LNCAP (cell line): ENCODE results near the gene MYL10.

Source experiments
- TF ChIP-seq, protein P1 (sequence below): fragments of 450-650 bp; IDR thresholded peaks from 2 replicates; pipeline ENCODE4 v1.5.1; 2017; ENCODE audit warnings: mild to moderate bottlenecking

Gene MYL10

DNA sequence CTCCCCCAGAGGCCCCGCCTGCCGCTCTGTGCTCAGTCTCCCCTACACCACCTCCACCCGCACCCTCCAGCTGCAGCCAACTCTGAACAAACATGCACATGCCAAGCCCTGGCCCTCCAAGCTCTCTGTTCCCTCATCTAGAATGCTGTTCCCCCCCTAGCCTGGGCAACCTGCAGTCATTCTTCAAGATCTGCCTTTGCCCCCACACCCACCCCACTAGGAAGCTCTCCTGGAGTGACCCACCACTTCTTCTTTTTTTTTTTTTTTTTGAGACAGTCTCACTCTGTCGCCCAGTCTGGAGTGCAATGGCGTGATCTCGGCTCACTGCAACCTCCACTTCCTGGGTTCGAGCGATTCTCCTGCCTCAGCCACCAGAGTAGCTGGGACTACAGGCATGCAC, 13.7 kb downstream of the MYL10 start:
- TF ChIP-seq, protein P1, sequence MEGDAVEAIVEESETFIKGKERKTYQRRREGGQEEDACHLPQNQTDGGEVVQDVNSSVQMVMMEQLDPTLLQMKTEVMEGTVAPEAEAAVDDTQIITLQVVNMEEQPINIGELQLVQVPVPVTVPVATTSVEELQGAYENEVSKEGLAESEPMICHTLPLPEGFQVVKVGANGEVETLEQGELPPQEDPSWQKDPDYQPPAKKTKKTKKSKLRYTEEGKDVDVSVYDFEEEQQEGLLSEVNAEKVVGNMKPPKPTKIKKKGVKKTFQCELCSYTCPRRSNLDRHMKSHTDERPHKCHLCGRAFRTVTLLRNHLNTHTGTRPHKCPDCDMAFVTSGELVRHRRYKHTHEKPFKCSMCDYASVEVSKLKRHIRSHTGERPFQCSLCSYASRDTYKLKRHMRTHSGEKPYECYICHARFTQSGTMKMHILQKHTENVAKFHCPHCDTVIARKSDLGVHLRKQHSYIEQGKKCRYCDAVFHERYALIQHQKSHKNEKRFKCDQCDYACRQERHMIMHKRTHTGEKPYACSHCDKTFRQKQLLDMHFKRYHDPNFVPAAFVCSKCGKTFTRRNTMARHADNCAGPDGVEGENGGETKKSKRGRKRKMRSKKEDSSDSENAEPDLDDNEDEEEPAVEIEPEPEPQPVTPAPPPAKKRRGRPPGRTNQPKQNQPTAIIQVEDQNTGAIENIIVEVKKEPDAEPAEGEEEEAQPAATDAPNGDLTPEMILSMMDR, result no peak

- TF ChIP-seq, protein P1, result no peak
These were observed 14.2 kb downstream of the MYL10 start for GRCh38 chr7:101614939-101615302.

DNA sequence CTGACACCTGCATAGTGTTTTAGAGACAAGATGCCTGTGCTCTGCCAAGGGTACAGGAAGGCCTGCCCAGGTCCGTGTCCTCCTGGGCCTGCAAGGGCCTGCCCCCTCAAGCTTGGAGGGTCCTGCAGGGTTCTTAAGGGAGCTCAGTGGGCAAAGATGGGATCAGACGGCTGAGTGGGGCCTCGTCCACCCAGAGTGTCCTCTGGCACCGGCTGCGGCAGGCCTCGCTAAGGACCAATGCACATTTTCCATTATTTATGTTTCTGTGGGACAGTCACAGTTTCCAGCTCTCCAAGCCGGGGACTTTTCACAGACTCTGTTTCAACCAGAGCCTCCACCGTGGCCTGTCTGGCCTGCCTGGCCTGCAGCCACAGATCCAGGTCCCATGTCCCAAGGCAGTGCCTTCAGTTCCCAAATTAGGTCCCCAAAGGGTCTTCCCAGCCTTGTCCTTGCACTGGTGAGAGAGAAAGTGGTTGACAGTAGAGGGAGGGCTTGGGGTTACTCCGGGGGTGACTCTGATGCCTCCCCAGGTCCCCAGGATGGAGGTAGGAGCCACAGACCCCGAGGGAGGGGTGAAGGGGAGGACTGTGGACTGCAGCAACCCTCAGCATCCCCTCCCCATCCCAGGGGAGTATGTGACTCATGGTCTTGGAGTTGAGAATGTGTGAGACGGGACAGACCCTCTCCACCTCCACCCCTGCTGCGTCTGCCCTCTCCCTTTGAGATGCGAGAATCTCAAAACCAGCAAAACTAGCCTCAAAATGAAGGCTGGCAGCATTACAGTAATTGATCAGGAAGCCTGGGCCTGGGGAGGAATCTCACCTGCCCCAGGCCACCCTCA, 14.8 kb downstream of the MYL10 start:
- TF ChIP-seq, protein P1, result no peak

GRCh38 chr7:101612885-101613515, 16.1 kb downstream of the MYL10 start:
- TF ChIP-seq, protein P1, result no peak

- TF ChIP-seq, protein P1, result no peak
These were observed 20.1 kb downstream of the MYL10 start for GRCh38 chr7:101608772-101609713.

DNA sequence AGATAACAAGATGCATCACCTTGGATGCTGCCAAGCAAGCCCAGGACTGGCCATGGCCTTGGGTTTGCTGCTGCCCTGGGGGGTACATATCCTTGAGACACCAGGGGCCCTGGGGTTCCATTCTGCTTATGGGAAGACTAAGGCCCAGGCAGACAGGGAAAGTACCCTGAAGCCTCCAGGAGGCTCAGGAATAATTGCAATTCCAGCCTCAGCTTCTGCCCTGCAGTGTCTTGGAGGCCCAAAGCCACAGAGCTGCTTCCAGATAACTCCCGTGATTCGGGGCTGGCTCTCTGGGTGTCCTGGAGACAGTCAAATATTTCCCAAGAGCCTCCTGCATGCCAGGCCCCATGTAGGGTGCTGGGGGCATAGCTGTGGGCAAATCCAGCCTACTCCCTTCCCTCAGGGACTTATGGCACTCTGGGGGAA, 22.6 kb downstream of the MYL10 start:
- TF ChIP-seq, protein P1, result no peak
